Stimulated activated CD8-positive, alpha-beta memory T cell treated with anti-CD3 and anti-CD28 coated beads, Interleukin-12 subunit alpha, Interleukin-12 subunit beta, amount 100 ng/mL, for 4 hours (primary cell): ENCODE data around the gene CEP104.

Source experiments
- DNase-seq: peaks from one replicate; pipeline ENCODE4 v3.0.0-alpha.2; 2020; ENCODE audit warnings: low read depth

CEP104 gene

DNA sequence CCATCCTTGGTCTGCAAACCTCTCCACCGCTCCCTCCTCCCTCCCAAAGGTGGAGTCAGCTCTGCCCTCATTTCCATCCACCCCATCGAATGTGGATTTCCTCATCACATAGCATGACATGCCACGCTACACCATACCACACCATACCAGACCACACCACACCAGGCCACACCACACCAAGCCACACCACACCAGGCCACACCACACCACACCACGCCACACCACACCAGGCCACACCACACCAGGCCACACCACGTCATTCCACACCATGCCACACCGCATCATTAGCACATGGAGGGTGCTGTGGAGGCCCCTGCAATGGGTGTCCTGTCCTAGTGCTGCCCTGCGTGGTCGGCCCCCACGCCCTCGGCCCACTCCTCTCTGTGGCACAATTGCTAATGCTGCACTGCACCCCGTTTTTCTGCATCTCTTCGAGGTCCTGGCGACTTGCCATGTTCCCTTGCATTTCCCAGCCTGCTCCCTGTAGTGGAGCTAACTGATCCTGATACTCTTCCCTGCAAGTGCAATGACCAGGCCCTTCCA, 11.5 kb upstream of the CEP104 start:
- DNase-seq, result no peak

DNA sequence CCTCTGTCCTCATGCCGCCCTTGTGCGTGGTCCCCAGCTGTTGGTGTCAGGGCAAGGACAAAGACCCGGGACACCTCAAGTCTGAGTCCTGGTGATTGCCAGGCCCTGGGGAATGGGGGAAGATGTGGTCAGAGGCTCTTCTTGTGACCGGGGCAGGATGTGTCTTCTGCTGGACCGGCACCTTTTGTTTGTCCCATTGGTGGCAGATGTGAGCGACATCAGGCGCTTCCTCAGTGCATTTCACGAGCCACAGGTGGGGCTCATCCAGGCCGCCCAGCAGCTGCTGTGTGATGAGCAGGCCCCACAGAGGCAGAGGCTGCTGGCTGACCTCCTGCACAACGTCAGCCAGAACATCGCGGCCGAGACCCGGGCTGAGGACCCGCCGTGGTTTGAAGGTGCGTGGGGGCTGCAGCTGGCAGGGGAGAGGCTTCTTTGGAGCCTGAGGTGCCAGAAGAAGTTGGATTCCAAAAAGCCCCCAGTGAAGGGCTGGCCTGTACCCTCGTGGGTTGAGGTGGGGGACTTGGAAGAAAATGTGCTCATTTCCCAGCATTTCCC, 8.7 kb upstream of the CEP104 start:
- no peak for DNase-seq

DNA sequence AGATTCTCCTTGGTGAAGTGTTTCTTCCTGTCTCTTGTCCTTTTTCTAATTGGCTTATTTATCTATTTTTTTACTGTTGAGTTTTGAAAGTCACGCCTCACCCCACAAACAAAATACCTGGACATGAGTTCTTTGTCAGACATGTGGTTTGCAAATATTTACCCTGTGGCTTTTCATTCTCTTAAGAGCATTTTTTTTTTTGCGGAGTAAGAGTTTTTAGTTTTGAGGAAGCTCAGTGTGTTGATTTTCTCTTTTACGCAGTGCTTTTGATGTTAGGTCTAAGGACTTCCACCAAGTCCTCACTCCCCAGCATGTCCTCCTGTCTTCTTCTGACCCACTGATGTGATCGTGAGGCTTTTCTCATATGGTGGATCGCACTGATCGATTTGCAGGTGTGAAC, 7.9 kb upstream of the CEP104 start:
- no peak for DNase-seq

DNA sequence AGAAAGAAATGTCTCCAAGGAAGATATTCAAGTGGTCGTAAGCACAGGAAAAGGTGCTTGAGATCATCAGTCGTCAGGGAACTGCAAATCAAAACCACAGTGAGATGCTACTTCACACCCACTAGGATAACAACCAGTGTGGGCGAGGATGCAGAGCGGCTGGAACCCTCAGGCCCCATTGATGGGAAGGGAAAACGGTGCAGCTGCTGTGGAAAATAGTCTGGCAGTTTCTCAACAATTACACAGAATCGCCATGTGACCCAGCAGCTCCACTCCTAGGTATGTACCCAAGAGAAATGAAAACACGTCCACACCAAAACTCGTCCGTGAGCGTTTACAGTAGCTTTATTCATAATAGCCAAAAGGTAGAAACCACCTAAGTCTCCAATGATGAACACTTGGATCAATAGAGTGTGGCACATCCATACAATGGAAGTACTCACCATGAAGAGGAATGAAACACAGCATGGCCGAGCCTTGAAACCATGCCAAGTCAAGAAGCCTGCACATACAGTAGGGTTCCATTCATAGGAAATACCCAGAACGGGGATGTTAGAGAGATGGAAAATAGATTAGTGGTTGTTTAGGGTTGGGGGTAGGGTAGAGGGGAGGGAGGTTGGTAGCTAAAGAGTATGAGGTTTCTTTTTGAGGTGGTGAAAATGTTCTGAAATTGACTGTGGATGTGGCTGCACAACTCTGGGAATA, 6.4 kb upstream of the CEP104 start:
- DNase-seq, result no peak

DNA sequence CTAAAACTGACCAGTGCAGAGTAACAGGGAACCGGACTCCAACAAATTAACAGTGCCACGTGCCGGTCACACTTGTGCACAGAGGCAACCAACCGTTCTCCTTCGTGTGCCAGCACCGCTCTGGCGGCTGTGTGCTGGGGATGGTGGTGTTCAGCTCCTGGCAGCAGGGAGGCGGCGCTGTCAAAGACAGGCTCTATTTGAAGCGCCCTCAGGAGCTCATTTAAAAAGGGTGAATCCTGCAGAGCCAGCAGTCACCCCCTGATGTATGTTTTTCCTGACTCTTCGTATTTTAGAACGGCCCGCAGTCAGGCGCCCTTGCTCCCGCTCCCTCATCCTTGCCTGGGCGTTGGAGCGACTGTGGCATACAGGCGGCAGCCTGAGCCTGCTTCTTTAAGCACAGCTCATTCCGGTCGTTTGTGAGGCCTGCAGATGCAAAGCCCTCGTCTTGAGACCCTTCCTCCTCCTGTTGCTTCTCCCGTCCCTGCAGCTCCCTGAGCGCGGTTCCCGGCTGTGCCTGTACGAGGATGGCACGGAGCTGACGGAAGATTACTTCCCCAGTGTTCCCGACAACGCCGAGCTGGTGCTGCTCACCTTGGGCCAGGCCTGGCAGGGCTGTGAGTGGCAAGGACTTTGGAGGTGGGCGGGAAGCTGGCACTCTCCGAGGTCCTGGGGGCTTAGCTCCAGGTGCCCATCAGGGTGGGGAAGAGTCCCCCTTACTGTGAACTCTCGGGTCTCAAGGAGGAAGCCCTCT, 1.4 kb upstream of the CEP104 start:
- no peak for DNase-seq

DNA sequence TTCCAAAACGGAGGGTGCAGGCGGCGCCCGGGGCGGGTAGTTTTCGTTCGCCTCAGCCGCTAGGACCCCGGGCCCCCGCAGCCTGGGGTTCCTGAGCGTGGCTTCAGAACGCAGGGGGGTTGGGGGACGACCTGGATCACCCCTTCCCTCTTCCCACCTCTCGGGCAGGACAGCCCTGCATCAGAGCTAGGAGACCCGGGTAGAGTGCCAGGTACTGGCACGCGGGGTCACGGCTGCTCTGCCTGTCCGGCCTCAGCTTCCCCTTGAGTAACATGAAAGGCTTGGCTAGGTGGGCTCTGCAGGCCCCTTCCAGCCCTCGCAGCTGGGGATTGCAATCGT, 749 bp upstream of the CEP104 start:
- DNase-seq, result no peak

DNA sequence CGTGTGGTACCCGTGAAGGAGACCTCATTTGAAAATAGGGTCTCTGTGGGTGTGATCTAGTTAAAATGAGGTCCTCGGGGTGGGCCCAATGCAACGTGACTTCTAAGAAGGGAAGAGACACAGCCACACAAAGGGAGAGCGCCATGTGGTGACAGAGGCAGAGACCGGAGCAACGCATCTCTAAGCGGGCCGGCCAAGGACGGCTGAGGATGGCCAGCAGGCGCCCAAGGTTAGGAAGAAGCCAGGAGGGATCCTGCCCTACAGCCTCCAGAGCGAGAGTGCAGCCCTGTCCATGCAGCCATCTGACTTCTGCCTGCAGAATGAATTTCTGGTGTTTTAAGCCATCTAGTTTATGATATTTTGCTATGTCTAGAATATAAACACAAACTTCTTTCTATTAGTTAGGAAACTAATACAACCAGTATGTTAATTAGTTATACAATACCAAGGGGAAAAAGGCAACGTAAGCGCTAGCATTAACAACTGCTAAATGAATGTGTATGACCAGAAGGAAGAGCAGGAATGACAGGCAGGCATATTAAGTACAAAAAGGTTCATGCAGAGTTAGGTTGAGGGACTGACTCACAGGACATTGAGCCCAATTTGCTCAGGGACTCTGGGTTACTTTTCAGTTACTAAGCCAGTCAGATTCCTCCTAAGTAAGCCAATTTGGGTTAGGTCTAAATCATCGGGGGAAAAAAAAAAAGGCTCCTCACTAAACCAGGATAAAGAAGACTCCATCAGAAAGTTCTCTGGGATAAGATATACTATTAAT, 4.1 kb downstream of the CEP104 start:
- DNase-seq, result no peak

DNA sequence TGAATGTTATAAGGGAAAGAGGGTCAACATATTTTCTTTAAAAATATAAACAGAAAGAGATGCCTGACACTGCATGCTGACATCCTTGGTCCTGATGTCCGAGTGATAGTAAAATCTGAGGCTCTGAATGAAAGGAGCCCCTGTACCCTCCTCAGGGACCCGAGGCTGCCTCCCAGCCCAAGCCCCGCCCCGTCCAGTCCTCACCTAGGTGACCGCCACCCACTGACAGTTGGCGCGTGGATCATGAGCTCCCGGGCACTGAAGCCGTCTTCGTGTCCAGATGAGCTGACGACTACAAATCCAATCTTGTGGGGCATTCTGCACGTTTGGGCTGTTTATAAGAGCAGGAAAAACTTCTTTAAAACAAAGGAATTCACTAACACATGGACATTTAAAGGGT, 4.9 kb downstream of the CEP104 start:
- no peak for DNase-seq

DNA sequence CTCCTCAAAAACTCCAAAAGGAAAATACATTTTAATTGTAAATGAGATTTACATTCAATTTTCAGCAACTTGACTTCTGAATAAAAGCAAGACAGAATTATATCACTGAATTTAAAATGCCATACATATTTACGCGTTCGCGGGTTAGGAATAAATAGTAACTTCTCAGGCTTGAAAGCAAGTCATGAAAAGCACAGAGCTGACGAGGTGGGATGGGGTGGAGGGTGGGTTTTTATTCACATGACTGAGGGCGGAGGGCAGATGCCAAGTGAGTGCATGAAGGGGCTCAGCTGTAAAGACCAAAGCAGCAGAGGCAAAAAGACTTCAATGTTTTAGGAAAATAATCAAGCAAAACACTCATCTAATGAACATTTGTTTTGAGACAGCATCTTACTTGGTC, 5.7 kb downstream of the CEP104 start:
- DNase-seq, result no peak

DNA sequence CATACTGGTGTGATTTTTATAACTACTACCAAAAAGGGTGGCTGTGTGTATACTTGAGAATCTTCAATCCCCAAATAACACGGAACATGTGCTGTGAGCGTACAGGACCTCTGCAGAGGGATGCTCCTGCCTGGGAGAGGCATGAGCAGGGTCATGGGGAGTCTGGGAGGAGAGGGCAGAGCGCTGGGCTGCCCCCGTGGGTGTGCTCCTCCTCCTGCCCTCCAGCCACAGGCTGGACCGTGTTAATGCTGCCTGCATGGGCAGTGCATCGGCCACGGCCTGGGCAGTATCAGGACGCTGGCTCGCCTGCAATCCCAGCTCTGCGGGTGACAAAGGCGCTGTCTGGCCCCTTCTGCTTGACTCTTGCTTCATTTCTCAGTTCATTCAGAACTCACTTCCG, 6.2 kb downstream of the CEP104 start:
- DNase-seq, result no peak

DNA sequence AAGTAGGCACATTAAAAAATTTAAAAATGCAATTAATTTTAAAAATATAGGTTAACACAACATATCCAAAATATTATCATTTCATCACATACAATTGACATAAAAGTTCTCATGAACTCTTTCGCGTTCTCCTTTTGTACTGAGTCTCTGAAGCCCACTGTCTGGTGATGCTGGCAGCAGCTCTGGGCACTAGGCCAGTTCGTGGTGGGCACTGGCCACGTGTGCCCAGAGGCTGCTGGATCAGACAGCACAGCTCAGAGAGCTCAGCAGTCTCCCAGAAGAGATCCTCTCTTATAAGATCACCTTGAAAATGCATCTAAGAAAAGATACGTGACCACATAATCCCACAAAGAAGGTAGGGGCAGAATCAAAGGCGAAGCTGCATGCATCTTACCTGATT, 9.9 kb downstream of the CEP104 start:
- DNase-seq, result no peak

DNA sequence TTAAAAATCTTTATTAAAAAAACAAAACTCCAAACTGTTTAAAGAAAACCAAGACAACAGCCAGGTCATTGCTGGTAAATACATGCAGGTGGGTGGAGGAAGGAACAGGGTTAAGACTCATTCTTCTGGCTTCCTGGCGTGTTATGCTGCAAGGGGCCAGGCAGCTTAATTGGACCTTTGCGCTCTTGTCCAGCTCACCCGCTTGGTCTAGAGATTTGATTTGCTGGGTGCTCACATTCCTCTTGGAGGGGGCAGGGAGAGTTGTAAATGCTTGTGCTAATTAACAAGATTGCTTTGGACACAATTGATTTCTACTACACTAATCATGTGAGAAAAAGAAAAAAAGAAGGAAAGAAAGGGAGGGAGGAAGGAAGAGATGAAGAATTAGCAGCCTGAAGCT, 10.5 kb downstream of the CEP104 start:
- DNase-seq, result no peak

DNA sequence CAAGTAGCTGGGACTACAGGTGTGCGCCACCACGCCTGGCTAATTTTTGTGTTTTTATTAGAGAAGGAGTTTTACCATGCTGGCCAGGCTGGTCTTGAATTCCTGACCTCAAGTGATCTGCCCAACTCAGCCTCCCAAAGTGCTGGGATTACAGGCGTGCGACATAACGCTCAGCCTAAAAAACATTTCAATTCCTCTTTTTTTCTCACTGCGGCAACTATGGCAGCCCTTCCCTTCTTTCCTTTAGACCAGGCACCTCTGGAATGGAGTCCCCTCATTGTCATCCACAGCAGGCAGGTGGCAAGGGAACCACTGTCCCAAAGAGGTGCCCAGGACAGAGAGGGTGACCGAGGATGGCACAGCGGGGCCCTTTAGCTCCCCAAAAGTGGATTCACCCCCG, 14.1 kb downstream of the CEP104 start:
- DNase-seq, result no peak

DNA sequence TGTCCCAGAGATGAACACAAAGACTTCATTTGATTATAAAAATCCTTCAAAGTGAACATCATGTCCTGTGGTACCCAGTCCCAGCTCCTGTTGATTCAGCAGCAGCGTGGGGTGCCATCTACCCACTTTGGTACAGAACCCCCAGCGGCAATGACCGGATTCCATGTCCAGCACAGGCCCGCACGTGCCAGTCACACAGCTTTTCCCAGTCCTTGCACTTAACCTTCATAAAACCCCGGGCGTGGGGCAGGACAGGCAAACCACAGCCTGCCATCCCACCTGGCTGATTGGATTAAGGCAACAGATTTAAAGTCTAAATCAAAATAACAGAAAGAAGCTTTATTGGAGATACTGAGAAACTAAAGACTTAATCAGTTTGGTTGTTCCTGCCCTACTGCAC, 15.5 kb downstream of the CEP104 start:
- no peak for DNase-seq

DNA sequence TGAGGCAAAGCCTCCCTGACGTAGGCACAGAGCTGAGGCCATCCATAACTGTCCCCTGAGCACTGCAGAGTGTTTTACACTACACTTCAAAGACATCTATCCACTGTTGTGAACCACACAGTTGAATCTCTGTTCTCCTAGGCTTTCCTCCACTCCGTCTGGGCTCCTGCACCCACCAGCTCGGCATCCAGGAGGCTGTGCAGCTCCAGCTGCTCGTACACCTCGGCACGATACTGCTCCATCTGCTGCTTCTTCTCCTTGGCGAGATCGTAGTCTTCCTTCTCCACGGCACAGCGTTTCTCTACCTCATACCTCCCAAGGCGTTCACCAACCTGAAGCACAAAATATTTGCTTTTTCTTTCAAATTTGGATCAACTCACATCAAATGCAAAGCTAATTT, 18.2 kb downstream of the CEP104 start:
- DNase-seq, result no peak

DNA sequence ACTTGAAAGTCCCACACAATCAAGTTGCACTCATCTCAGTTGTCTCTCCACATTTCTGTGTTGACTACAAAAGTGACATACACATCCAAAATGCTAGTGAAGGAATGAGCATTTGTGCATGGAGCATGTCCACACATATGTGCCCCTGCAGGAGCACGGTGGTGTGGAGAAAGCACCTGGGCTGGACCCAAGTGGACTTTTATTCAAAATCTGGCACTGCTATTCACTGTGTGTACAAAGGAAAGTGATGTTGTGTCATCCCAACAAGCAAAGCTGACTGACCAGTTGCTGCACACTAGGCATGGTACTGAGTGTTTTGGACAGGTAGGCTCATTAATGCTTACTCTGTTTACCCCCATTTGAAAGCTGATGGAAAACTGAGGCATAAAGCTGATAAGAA, 19.3 kb downstream of the CEP104 start:
- no peak for DNase-seq

DNA sequence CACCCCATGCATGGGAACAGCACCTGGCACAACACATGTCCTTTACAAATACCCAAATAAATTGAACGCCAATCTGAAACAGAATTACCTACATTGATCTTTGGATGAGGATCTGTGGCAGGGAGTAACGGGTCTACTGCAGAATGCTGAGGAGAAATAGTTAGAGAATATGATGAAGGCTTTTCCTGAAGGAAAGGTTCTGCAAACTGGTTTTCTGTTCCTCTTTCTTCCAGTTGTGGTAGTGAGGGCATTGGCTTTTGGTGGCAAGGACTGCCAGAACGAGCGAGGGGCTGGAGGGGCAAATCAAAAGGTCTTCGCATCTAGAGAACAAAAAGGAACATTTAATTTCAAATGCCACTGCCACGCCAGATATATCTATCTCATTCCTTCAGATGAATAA, 19.8 kb downstream of the CEP104 start:
- DNase-seq, result no peak

DNA sequence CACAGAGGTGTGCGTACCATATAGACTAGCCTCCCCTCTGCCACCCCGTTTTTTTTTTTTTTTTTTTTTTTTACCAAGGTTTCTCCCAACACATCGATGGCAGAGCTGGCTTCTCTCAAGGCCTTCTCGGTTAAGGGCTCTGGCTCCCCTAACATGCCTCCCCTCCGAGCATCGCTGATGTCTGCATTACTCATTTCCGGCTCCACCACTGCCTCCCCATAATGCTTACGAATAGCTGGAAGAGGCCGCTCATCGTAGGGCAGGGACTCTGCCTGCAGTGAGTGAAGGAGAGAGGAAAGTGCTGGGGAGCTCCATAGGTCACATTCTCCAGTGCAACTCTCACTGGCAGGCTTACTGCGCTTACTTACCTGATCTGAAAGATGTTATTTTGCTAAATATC, 20.6 kb downstream of the CEP104 start:
- no peak for DNase-seq

DNA sequence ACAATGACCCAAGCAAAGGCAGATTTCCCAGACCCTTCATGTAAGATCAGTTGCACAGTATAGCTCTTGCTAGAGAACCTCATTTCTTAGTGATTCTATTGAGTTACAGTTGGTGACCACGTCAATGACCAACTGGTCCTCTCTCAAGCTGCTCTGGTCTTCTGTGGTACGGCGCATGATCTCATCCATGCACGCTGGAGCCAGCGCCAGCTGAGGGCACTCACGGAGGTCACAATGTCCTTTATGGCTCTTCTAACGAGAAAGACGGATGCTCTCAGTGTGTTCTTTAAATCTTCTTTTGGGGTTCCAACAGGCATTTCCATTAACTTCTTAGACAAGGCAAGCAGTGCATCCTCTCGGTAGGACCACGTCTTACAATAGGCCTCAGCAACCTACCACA, 22.3 kb downstream of the CEP104 start:
- no peak for DNase-seq

DNA sequence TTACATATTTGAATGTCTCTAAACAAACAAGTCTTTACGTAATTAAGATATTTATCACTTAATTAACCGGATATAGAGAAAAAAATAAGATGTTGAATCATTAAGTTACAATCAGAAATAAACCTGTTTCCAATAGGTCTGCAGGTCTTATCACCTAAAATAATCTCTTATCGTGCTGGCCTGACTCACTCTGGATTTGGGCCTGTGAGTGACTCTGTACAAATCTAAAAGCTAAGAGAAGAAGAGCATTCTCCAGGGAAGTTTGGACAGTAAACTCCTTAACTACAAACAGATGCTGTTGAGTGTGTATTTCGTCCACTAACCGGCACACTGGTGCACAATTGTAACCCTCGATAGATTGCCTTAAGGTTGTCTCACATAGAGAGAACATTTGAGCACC, 25.3 kb downstream of the CEP104 start:
- DNase-seq, result no peak

DNA sequence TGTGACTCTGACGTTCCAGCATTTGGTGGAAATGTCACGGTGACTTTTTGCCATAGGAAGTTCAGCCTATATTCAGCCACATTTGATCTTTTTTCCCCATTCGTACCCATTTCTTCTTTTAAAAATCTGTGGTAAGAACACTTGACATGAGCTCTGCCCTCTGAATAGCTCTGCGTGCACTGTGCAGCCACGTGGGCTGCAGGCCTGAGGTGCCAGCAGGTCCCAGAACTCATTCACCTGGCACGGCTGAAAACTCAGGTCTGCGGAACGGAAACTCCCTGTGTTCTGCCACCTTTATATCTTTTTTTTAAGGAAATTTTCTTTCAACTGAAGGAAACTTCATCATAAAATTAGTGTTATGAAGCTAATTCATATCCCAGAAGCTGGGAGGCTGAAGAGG, 28.6 kb downstream of the CEP104 start:
- DNase-seq, result no peak

DNA sequence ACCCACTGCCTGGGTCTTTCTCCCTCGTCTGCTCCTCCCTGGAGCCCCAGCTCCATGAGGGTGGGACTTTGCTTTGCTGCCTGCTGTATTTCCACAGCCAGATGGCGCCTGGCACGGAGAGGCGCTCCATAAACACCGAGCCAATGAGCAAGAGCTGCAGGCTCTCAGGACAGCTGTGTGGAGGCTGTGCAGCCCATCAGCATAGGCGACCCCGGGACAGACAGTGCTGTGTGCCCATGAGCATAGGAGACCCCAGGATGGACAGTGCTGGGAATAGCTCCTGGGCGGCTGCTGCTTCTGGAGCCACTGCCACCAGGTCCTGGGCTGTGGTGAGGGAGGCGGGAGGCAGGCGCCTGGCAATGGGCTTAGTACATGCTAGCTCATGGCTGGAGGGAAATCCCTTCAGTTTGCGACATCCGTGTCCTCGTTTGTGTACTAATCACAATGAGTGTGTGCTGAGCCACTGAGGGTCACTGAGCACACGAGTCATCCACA, 29.2 kb downstream of the CEP104 start:
- no peak for DNase-seq

DNA sequence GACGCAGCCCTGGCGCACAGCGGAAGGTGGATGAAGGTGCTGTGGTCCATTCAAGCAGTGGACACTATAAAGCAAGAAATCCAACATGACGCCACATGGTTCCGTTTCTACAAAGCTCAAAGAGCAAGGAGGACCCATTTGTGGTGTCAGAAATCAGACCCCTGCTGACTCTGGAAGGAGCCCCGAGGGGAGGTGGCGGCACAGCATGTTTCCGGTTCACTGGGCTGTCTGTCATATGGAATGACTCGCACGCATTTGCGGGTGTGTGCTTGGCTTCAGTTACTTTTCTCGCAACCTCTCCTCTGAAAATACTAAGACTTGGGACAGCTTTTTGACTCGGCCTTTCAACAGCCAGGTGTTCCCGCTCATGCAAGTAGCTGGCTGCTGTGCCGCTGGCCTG, 31.7 kb downstream of the CEP104 start:
- DNase-seq, result no peak
